Myocyte (in vitro differentiated cells): ENCODE measurements around the gene PCNX2. TPM values are rescaled to one million over a fixed set of nuclear protein-coding genes. Genes with fewer than 3 reads are reported as not detected.

Experiments used
- DNase-seq: peaks from one replicate; pipeline ENCODE4 v3.0.0-alpha.2; 2012; ENCODE audit warnings: low read depth
- polyA plus RNA-seq: library from polyadenylated mRNA; unstranded; fragments of >200 nt; gene quantifications from one replicate; pipeline ENCODE4 v1.2.1, GENCODE V29; 2012; ENCODE audit warnings: missing spikeins
- total RNA-seq: library from RNA; depleted of rRNA; stranded (reverse); fragments of >200 nt; gene quantifications from 2 replicates; pipeline ENCODE4 v1.2.3, GENCODE V29; 2014

PCNX2 gene, protein sequence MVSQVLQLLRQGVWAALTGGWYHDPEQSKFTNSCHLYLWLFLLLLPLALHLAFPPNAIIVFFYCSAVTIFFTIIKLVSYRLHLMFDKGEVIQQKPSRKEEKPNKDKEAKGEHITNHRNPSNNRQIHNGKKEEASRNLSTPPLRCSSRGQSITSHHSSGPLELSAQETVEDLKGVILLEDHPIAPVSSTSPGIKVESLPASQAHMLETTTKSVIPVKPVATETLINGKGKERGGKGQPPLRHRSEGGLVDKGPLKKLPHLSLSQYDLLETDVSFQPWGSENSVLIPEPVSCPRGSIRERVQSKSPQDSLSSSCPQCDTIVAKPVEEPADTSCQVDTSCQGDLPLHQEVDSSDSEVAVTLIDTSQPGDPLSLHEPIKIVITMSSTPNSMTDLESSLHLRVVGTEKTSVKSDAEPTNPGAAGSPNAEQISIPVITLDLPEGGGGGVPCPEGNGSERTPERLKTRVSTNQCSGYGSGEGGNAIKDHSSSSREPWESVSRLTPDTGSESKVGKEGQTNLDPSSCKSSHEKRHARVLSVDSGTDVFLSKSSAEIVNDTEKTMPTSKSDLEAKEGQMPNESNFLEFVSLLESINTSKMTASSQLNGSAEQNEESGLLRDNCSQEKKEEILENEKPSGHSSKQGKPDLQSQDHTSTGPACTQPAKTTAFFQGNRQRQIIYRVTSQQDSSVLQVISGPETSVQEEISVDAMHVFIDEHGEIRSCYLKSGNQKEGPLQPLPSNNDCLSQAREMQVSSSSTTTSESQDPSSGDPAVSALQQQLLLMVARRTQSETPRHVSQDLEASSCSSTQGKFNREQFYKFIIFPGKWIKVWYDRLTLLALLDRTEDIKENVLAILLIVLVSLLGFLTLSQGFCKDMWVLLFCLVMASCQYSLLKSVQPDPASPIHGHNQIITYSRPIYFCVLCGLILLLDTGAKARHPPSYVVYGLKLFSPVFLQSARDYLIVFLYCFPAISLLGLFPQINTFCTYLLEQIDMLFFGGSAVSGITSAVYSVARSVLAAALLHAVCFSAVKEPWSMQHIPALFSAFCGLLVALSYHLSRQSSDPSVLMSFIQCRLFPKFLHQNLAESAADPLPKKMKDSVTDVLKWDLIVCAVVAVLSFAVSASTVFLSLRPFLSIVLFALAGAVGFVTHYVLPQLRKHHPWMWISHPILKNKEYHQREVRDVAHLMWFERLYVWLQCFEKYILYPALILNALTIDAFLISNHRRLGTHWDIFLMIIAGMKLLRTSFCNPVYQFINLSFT (N-terminal part only)
- total RNA-seq: 2.3 and 6.6 TPM in 2 replicates
- 6.6 TPM for polyA plus RNA-seq

DNA sequence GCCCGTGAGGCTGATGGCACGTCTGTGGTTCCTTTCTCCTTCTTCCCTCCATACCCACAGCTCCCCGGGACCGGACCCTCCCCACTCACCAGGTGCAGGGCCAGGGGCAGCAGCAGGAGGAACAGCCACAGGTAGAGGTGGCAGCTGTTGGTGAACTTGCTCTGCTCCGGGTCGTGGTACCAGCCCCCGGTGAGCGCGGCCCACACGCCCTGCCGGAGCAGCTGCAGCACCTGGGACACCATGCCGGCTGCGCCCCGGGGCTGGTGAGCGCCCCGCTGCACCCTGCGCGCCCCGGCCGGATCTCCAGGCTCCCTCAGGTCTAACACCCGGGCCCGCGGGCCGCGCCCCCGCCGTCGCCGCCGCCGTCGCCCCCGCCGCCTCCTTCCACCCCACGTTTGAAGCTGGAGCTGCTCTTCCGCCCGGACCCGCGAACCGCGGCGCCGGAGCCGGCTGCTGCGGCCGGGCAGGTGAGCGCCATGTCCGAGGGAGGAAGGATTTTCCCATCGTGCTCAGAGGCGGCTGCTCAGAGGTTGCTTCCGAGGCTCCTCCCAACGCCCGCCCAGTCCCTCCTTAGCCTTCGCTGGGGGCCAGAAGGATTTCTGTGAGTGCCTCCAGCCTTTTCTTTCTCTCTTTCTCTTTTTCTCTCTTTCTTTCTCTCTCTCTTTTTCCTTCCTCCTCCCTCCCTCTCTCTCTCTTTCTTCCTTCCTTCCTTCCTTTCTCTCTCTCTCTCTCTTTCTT, at the start of gene PCNX2:
TSS of gene PCNX2 (minus strand) at position 489 of the 738 bp plus-strand sequence. CDS start at position 242, 247 bp downstream.
- DNase-seq: peak; percentile 48

DNA sequence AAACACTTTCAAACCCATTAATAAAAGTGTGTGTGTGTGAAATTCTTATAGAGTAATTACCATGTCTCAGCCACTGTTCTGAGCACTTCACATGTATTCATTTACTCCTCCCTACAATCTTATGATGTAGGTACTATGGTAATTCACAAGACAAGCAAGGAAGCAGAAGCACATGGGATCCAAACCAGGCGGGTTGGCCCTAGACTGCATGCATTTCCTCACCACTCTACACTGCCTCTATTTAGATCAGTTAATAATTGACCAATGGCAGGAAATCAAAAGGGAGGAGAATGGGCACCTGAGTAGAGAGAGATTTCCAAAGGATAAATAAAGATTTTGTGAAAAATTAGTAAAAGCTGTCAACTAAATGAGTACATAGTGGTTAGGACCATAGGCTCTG, 47.7 kb upstream of the PCNX2 start:
- no peak for DNase-seq

- no peak for DNase-seq
Measured at GRCh38 chr1:233342086-233342485, 46.6 kb upstream of the PCNX2 start.

GRCh38 chr1:233340966-233341516, 45.5 kb upstream of the PCNX2 start:
- DNase-seq: no peak

- DNase-seq: no peak
Measured at GRCh38 chr1:233340031-233340555, 44.6 kb upstream of the PCNX2 start.

- DNase-seq: no peak
Measured at GRCh38 chr1:233338102-233338501, 42.6 kb upstream of the PCNX2 start.

DNA sequence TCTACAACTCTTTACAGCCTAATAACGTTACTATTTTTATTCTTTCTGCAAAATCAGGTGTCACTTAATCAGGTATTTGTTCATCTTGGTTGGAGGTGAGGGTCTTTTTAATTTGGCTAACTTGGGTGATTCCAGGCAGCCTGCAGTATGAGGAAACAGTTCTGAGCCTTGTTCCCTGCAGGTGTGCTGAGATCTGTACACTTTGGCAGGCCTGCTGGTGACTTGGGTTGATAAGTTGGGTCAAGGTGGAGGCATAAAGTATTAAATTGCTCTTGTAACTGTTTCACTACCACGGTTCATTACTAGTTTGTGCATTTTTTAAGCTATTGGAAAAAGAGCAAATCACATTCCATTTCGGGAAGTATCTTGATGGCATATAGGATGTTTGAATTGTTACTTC, 42.0 kb upstream of the PCNX2 start:
- DNase-seq: no peak

DNA sequence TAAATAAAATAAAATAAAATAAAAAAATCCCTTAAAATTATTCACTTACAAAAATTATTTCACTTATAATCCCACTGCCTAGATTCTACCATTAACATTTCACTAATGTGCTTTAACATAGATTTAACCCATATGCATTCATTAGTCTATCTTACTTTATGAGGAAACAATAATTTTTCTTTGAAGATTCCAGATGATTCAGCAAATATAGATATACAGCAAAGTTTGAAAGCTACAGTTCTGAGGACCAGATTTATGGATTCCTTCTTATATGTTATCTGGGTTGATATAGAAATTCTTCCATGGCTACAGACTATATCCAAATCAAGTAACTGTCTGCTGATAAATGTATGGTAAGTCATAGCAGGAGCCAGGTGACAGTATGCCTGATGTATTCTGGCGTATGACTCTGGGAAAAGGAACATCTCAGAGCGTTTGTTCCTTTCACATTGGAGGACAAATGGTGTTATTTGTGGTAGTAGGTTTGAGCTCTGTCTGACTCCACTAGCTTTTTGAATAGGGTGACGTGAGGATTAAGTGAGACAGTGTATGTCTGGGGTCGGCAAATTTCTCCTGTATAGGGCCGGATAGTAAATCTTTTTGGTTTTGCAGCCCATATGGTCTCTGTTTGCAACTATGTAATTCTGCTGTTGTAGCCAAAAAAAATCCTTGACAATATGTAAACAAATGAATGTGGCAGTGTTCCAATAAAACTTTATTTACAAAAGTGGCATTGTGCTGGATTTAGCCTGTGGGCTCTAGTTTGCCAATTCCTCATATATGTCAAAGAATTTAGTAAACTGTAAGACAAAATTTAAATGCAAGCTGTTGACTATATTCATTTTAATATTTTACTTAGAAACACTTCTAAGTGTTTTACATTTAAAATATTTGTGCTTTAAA, 41.3 kb upstream of the PCNX2 start:
- no peak for DNase-seq

DNA sequence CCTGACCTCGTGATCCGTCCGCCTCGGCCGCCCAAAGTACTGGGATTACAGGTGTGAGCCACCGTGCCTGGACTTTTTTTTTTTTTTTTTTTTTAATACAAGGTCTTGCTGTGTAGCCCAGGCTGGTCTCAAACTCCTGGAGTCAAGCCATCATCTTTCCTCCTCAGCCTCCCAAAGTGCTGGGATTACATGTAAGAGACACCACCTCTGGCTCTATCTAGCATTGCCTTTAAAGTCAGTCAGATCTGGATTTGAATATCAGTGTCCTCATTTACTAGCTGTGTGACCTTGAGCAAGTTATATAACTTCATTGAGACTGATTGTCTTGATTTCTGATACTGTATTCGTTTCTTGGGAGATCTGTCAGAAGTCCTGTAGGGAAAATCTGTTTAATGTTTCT, 38.6 kb upstream of the PCNX2 start:
- no peak for DNase-seq

GRCh38 chr1:233333086-233333485, 37.6 kb upstream of the PCNX2 start:
- no peak for DNase-seq

DNA sequence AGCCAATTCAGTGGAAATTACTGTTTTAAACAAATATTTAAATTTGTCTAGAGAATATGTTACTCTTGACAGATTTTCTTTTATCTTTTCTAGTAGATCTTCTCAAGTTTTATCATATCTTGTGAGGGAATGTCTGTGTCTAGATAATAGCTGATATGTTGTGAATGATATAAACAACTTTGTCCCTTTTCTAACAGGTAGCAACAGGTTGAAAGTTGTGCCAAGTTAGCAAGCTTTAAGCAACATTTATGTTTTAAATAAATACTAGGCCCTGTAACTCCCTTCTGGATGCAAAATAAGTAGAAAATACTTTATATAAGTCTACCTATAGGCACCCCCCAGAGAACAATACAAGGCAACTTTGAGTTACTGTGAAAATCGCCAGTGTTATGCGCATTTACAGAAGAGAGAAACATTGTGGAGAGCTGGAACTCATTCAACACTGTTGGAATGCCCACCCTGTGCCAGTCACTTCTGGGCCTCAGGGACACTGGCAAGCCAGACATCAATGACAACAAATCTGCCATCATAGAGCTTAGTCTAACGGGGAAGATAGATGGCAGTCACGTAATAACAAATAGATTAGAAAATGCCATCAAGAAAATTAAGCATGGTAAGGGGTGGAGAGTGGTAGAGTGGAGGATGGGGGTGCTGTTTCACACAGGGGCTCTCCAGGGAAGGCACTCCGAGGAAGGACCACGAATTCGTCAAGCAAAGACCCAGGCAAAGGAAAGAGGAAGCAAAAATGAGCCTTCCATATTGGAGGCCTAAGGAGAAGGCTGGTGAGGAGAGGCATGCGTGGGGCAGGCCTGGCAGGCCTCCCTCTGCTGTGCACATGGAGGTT, 36.4 kb upstream of the PCNX2 start:
- no peak for DNase-seq

- DNase-seq: no peak
Measured at GRCh38 chr1:233328142-233328921, 32.8 kb upstream of the PCNX2 start.

GRCh38 chr1:233327651-233328141, 32.2 kb upstream of the PCNX2 start, which contains the start of gene MAP3K21:
Gene MAP3K21, plus strand, starts transcription at chr1:233327724. Its CDS starts 305 bp downstream, at chr1:233328029.
- no peak for DNase-seq

DNA sequence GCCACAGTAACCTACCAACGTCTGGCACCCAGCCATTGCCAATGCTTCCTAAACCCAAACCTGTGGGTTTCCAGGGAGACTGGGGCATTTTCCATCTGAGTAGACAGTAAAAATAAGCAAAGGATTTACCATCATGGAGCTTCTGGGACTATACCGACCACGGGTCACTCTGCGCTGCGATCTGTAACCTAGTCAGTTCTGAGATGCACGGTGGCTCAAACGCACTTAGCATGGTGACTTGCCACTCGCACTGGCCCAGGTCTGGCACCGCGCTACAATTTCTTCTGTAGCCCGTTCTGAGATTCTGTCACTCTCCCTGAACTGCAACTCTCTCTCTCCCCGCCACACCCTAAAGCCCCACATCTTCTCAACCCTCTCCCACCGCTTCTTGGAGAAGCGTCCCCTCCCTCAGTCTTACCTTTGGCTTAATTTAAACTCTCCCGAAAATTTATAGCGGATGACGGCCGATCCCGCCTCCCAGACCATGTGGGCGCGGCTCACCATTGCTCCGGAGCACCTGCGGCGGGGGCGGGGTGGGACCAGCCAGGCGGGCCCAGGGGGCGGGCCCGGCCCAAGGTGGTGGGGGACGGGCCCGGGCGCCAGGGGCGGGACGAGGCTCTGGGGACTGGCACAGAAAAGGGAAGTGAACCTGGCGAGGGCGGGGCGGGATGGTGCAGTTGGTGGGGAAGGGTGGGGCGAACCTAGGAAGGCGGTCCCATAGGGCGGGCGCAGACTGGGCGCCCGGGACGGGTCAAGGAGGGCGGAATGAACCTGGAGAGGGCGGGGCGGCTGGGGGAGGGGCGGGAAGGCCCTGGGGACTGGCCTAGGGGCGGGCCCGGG, 31.5 kb upstream of the PCNX2 start:
- DNase-seq: no peak

DNA sequence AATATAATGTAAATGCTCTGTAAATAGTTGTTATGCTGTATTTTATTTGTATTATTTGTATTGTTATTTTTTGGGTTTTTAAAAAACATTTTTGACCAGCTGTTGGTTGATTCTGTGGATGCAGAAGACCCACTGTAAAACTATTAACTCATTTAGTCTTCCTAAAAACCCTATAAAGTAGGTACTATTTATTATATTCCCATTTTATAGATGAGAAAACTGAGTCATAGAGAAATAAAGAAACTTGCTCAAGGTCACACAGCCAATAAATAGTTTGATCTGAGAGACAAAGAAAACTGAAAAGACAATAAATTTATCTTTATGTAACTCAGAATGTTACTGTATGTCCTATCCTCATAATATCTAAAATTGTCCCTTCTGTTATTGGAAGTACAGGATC, 30.8 kb upstream of the PCNX2 start:
- no peak for DNase-seq

DNA sequence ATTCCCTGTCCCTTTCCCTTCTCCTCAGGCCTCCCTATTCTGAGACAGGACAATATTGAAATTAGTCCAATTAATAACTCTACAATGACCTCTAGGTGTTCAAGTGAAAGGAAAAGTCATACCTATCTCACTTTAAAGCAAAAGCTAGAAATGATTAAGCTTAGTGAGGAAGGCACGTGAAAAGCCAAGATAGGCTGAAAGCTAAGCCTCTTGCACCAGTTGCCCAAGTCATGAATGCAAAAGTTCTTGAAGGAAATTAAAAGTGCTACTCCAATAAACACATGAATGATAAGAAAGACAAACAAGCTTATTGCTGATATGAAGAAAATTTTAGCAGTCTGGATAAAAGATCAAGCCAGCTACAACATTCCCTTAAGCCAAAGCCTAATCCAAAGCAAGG, 28.2 kb upstream of the PCNX2 start:
- DNase-seq: no peak
